NCI-H2081 treated with DMSO at 0.1 percent for 48 hours (cell line): ENCODE data around the gene MAF.

Experiments
- DNase-seq: peaks from one replicate; lab custom pipeline; 2025; lab: John Stamatoyannopoulos, UW

MAF gene

GRCh38 chr16:79589601-79590102 is 10.9 kb downstream of the MAF start:
- no peak for DNase-seq

- no peak for DNase-seq
Measured at GRCh38 chr16:79587897-79588296, 12.6 kb downstream of the MAF start.

DNA sequence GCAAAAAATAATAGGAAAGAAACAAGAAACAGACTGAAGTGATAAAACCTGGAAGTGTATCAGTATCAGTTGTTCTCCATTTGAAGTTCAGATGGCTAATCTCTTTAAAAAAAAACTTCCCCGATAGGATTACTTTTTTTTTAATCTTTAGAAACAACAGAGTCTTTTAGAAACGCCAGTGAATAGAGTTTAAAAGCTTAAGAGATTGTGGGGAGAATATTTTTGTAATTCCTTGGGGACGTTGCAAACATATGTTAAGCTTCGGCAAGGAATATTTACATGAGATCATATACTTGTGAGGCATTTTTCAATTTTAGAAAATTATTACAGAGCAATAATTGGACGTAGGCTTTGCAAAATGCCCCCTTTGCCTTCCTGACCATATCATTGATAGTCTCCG is 13.2 kb downstream of the MAF start:
- DNase-seq: no peak

- DNase-seq: no peak
Measured at GRCh38 chr16:79582789-79583188, 17.7 kb downstream of the MAF start.

GRCh38 chr16:79580453-79581191 is 19.9 kb downstream of the MAF start:
- no peak for DNase-seq

GRCh38 chr16:79576602-79577001 is 23.9 kb downstream of the MAF start:
- DNase-seq: no peak

- DNase-seq: no peak
Measured at GRCh38 chr16:79573884-79574283, 26.7 kb downstream of the MAF start.

DNA sequence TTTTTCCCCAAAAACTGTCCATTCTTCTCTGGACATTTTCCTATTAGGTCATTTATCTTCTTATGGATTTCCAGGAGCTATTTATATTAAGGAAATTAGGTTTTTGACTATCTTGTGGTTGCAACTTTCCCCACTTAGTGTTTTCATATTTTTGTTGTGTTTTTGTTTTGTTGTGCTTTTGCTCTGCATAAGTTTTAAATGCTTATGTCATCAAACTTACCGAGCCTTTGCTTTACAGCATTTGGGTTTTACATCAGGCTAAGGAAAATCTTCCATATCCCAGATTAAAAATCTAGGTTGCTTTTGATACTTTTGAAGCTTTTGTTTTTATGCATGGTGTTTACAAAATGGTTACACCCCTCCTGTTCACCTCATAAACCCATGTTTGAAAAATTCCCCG is 27.5 kb downstream of the MAF start:
- DNase-seq: no peak

- no peak for DNase-seq
Measured at GRCh38 chr16:79571903-79572535, 28.5 kb downstream of the MAF start.

DNA sequence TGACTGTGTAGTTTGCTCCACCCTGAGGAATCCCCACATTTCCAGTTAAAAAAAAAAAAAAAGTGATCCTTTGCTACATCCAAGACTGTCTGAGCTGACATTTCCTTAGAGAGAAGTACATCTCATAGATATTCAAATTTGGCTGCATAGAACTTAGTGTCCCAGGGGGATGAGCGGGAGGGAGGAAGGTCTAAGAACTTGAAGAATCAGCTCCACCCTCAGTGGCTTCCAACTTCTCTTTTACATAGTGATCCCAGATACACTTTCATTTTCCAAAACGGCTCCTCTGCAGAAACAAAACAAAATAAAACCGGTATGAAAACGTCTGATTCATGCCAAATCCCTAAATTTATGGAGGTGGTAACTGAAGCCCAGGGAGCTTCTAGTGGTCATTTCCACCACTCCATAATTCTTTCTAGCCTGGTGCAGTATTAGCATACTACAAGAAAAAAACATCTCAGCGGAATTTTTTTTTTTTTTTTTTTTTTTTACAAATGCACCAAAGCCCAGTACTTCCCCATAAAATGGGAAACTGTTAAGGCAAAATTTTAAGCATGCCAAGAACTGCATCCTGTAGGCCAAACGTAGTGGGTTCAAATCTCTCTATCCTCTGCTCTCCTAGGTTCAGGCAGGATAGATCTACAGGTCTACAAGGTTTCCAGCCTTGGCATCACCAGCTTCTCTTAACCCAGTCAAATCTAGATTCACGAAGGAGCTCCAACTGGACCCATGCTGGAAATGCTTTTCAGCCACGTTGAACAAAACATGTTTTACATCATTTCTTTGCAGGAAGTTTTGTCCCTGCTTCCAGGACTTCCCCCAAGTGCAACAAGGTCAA is 29.3 kb downstream of the MAF start:
- no peak for DNase-seq

DNA sequence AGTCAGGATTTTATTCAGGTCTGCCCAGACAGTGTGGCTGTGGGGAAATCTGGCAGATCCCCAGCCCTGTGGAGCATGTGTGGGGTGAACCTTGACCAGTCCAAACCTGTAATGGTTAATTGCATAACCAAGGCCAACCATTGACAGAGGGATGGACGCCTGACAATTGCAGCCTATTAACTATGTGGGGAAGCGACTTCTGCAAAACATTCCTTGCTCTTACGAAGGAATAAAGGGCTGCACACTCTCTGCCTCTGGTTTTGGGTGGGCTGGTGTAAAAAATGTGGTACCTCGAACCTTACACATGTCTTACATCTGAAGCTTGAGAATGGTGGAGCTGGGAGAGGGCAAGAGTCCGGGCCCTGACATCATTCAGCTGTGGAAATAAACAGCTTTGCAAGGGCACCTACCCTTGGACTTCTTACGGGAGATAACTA is 35.8 kb downstream of the MAF start:
- DNase-seq: no peak

DNA sequence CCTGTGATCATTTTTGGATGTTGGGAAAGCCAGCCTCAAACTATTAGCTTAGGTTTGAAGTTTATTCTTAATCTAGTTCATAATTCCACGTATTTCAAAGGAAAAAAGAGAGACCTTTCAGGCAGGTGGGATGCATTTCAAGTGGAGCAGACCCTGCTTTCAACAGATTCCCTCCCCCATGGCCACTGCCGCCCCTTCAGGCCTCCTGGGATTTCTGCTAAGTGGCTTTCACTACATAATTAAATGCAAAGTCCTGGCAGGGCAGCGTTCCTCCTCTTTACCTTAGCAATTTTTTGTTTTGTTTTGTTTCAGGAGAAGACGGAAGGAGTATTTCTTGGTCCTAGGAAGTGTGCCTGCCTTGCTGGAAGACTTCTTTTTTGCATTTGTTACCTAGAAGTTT is 36.6 kb downstream of the MAF start:
- no peak for DNase-seq

DNA sequence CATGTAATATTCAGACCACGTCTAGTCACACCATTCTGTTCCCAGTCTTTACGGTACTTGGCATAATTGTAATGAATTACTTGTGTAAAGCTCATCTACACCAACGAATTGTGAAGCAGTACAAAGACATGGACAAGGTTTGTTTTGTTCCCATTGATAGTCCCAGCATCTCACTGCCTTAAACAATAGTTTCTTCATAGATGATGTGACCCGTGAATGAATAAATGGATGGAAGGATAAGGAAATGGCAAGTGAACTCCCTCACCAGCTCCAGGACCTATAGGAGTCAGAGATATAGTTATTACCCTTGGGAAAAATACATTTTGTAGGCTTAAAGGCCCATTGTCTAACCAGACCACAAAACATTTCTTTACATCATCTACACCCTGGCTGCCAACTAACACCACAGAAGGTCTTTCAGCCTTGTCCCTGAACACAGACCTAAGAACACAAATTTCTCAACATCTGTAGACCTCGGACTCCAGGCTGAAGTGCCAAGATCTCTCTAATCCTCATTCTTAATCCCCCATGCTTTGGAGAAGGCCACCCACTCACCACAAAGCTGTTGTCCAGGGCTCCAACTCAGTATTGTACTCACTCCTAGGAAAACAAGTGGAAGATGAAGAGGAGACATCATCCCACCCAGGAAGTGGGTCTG is 38.2 kb downstream of the MAF start:
- no peak for DNase-seq

- no peak for DNase-seq
Measured at GRCh38 chr16:79561729-79562128, 38.8 kb downstream of the MAF start.

GRCh38 chr16:79560923-79561322 is 39.6 kb downstream of the MAF start:
- no peak for DNase-seq

- no peak for DNase-seq
Measured at GRCh38 chr16:79560318-79560717, 40.2 kb downstream of the MAF start.

- no peak for DNase-seq
Measured at GRCh38 chr16:79559532-79559931, 41.0 kb downstream of the MAF start.

DNA sequence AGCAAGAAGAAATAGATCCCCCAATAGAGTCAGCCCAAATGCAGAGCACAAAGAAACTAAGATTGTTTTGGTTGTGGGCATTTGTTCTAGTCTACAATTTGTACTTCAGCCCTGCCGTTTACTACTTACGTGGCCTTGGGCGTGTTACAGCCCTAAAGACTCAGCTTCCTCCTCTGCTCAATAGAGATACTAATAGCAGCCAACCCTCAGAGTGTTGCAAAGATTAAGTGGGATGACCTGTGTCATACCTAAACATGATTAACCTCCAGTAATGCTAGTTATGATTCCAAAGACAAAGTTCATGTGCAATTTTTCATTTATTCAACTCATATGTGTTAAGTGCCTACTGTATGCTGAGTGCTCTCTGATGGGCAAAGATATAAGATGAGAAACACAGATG is 43.1 kb downstream of the MAF start:
- DNase-seq: no peak

DNA sequence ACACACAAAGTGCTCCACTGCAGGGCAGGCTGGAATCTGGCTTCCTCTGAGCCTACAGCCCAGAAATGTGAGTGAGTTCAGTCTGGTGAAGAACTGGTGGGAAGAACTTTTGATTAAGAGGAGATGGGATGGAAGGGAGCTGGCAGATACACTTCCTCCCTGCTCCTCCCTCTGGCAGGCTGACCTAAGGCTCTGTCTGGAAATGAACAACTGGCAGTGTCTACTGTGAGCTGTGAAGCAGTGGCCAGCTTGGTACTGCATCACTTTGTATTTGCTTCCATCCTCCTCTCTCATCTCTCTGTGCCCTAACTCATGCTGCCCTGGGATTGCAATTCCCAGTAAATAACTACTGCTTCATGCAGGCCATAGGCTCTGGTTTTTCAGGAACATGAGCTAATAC is 45.6 kb downstream of the MAF start:
- DNase-seq: no peak

- no peak for DNase-seq
Measured at GRCh38 chr16:79550373-79550772, 50.2 kb downstream of the MAF start.

DNA sequence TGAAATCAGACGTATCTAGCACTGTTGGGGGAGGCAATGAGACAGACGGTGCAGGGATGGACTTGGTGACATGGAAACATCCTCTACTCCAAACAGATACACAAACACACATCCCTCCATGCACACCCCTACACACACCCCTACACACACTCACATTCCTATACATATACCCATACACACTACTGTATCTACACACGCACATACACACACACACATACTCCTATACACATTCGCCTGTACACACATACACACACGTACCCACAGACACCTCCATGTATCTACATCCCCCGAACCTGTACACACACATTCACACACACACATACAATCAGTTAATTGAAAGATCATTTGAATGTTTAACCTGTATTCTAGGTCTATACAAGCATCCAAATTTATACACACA is 53.5 kb downstream of the MAF start:
- no peak for DNase-seq
